Suprapubic skin (tissue), 4 donors: ENCODE measurements around the gene NAP1L1. TPM values are rescaled to one million over a fixed set of nuclear protein-coding genes. Genes with fewer than 3 reads are reported as not detected.

Source experiments
- DNase-seq, 2 donors: peaks; one replicate each; pipeline ENCODE4 v3.0.0-alpha.2; 2019; ENCODE audit warnings: low spot score in 2 of 2
- H3K27ac ChIP-seq: fragments of 200-600 bp; sonication (generic); one replicate; pipeline ENCODE4 v1.5.1; 2019
- H3K27me3 ChIP-seq: fragments of 200-600 bp; sonication (generic); one replicate; pipeline ENCODE4 v1.5.1; 2019
- H3K36me3 ChIP-seq: fragments of 200-600 bp; sonication (generic); one replicate; pipeline ENCODE4 v1.5.1; 2019
- H3K4me1 ChIP-seq: fragments of 200-600 bp; sonication (generic); one replicate; pipeline ENCODE4 v1.5.1; 2019
- H3K4me3 ChIP-seq: fragments of 200-600 bp; sonication (generic); one replicate; pipeline ENCODE4 v1.5.1; 2019; ENCODE audit warnings: mild to moderate bottlenecking
- H3K9me3 ChIP-seq: fragments of 200-600 bp; sonication (generic); one replicate; pipeline ENCODE4 v1.5.1; 2019
- EP300 ChIP-seq: sonication (generic); formaldehyde crosslinking; IDR thresholded peaks from one replicate; pipeline ENCODE4 v1.6.1; 2017; ENCODE audit warnings: antibody characterized with exemption
- POLR2A ChIP-seq, 2 donors: fragments of 450-650 bp; IDR thresholded peaks; one replicate each; pipeline ENCODE4 v1.6.1; 2017; ENCODE audit warnings: antibody characterized with exemption in 2 of 2, mild to moderate bottlenecking in 2 of 2, moderate library complexity in 2 of 2
- POLR2AphosphoS5 ChIP-seq, 3 donors: sonication (generic); formaldehyde crosslinking; IDR thresholded peaks; one replicate each; pipeline ENCODE4 v1.6.1; 2017; ENCODE audit warnings: antibody characterized with exemption in 3 of 3
- WGBS: methylation state at CpG from one replicate; pipeline ENCODE4 v1.1.5; 2018; 5-methylcytosine and 5-hydroxymethylcytosine counted together
- total RNA-seq, 4 donors: library from RNA; depleted of rRNA; stranded (reverse); fragments of >200 nt; gene quantifications; one replicate each; pipeline ENCODE4 v1.1.0, GENCODE V29; 2016
- TF ChIP-seq, protein P1 (sequence below), 2 donors: fragments of 200-600 bp in 1 of 2; fragments of 450-650 bp in 1 of 2; sonication (generic) in 1 of 2; IDR thresholded peaks; one replicate each; pipeline ENCODE4 v1.5.1; 2016 to 2019; ENCODE audit warnings: antibody characterized with exemption in 2 of 2, mild to moderate bottlenecking in 1 of 2, moderate library complexity in 1 of 2

The NAP1L1 gene
- total RNA-seq, 4 donors from 2014 or later: 159 to 243 (median 186) TPM

DNA sequence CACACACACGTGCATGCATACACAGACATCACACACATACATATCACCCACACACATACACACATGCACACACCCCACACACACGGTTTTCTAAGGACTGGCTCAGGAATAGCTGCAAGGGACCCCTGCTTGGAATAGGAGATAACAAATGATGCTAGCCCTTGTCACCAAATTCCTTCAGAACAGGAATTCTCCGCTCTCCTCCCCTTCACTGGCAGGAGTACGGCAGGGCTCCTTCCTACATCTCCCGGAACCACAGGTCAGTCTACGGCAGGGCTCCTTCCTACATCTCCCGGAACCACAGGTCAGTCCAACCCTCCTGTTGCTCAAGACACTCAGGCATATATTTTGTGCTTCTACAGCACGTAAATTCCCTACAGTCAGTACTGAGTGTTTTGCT lies 76.8 kb downstream of the NAP1L1 start:
- H3K27ac ChIP-seq: no peak overlapping the region
- no peaks in the 10 kb centered on the region for H3K27me3 ChIP-seq
- no peak overlapping the region for H3K4me3 ChIP-seq
- no peaks in the 10 kb centered on the region for H3K36me3 ChIP-seq
- H3K4me1 ChIP-seq: no peaks in the 10 kb centered on the region
- no peak for DNase-seq
- TF ChIP-seq, protein P1, sequence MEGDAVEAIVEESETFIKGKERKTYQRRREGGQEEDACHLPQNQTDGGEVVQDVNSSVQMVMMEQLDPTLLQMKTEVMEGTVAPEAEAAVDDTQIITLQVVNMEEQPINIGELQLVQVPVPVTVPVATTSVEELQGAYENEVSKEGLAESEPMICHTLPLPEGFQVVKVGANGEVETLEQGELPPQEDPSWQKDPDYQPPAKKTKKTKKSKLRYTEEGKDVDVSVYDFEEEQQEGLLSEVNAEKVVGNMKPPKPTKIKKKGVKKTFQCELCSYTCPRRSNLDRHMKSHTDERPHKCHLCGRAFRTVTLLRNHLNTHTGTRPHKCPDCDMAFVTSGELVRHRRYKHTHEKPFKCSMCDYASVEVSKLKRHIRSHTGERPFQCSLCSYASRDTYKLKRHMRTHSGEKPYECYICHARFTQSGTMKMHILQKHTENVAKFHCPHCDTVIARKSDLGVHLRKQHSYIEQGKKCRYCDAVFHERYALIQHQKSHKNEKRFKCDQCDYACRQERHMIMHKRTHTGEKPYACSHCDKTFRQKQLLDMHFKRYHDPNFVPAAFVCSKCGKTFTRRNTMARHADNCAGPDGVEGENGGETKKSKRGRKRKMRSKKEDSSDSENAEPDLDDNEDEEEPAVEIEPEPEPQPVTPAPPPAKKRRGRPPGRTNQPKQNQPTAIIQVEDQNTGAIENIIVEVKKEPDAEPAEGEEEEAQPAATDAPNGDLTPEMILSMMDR (IDR thresholded peaks at IDR 0.05): no peak
- TF ChIP-seq POLR2A (IDR thresholded peaks at IDR 0.05): no peak
- no peak for TF ChIP-seq EP300
- TF ChIP-seq POLR2AphosphoS5 (IDR thresholded peaks at IDR 0.05): no peak
- 93% methylated on average over 8 of the region's 8 CpGs for WGBS
- no peaks in the 10 kb centered on the region for H3K9me3 ChIP-seq

DNA sequence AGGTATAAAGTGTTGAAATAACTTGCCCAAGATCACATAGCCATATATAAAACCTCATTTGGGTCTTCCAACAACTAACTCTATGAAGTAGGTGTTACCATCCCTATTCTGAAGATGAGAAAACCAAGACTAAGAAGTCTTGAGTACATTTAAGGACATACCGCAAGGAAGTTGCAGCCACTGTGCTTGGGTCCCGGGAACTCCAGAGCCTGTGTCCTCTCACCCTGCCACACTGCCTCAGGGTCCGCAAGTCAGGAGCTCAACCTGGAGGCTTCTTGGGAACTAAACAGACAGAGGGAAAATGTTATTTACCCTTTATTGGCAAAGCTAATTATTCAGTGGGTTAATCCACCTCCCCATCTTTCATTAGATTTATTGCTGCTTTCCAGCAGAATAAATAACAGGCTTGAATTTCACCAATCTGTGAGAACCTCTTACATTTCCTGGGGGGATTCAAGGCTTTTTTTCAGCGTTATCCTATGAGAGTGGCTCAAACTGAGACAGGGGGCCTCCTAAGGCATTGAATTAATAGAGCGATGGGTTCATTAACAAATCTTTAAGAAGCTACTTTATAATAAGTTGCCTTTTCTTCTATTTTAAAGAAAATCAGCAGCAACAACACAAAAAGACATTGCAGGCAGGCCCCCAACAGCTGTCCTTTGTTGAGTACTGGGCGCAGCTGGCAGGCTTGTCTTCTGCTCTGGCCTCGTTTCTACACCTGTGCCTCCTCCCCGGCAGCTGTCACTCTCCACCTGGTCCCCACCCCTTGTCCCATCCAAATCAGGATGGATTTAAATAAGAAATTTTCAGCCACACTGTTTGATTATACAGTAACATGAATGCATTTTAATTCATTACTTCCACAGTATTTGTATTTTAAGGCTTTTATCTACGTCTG lies 78.2 kb downstream of the NAP1L1 start:
- Histone ChIP-seq H3K4me1 (no peaks in the 10 kb centered on the region), H3K36me3 (no peaks in the 10 kb centered on the region), H3K9me3 (no peaks in the 10 kb centered on the region), H3K27ac (no peak overlapping the region), H3K27me3 (no peaks in the 10 kb centered on the region), H3K4me3 (no peak overlapping the region)
- DNase-seq: no peak
- whole genome bisulfite sequencing: 87% methylated on average over 9 of the region's 9 CpGs
- TF ChIP-seq EP300: no peak
- TF ChIP-seq POLR2A (IDR thresholded peaks at IDR 0.05): no peak
- TF ChIP-seq, protein P1 (IDR thresholded peaks at IDR 0.05): no peak
- TF ChIP-seq POLR2AphosphoS5 (IDR thresholded peaks at IDR 0.05): no peak

DNA sequence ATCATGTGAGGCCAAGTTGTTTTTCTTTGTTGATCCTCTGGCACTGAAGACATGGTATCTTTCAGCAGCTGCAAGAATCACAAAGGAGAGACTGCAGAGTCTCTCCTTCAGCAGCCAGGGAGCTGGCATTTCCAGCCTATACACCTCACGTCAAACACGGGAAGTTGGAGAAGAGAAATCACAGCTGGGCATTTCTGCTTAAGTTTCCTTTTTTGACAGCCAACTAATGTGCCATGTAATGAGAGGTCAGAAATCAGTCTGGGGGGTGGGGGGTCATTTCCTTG lies 81.2 kb downstream of the NAP1L1 start:
- Histone ChIP-seq H3K27me3 (no peaks in the 10 kb centered on the region), H3K4me1 (no peaks in the 10 kb centered on the region), H3K4me3 (no peak overlapping the region), H3K9me3 (no peaks in the 10 kb centered on the region), H3K36me3 (no peaks in the 10 kb centered on the region), H3K27ac (no peak overlapping the region)
- no peak for DNase-seq
- no peak for TF ChIP-seq EP300
- TF ChIP-seq, protein P1 (IDR thresholded peaks at IDR 0.05): no peak
- TF ChIP-seq POLR2A (IDR thresholded peaks at IDR 0.05): no peak
- no peak for TF ChIP-seq POLR2AphosphoS5 (IDR thresholded peaks at IDR 0.05)
- 87% methylated on average over 2 of the region's 2 CpGs for WGBS

DNA sequence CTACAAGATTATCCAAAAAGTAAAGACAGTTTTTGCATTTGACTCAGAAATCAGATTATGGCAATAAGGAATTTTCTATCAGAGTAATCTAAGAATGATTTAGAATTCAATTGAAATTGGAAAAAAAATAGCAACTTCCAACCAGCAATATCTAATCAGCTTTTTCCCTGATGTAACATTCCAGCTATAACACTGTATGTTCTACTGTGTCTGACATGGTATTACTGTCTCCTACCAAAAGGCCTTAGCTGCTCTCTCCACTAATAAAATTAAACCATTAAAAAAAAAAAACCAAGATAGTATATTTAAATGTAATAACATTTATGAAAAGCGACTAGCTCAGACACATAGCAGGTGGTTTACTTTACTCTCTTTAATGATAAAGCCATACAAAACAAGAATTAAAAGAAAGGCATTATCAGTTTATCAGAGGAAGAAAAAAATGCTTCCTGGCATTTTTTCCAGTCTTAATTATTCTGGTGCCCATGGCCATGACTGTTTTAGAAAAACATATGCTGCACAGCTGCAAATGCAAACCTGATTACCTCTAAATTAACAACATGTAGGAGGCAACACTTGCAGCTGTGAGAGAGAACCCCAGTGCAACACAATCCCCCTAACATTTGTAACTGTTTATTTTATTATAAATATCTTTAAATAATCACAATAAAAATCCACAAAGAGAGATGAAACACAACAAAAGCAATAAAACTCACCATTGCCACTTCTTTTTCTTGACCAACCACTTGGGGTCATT lies 81.7 kb downstream of the NAP1L1 start:
- H3K27me3 ChIP-seq: no peaks in the 10 kb centered on the region
- H3K27ac ChIP-seq: no peak overlapping the region
- H3K4me3 ChIP-seq: no peak overlapping the region
- TF ChIP-seq EP300: no peak
- TF ChIP-seq, protein P1 (IDR thresholded peaks at IDR 0.05): no peak
- TF ChIP-seq POLR2AphosphoS5 (IDR thresholded peaks at IDR 0.05): no peak
- no peak for TF ChIP-seq POLR2A (IDR thresholded peaks at IDR 0.05)
- no peaks in the 10 kb centered on the region for H3K4me1 ChIP-seq
- H3K9me3 ChIP-seq: no peaks in the 10 kb centered on the region
- no peak for DNase-seq
- 67% methylated on average over 1 of the region's 1 CpG for WGBS
- H3K36me3 ChIP-seq: no peaks in the 10 kb centered on the region
